HepG2 (cell line): ENCODE results near the gene TBC1D22A. TPM values are rescaled to one million over a fixed set of nuclear protein-coding genes. Genes with fewer than 3 reads are reported as not detected.
A peak's percentile ranks its signal among the peaks of the same experiment; 100 is the strongest.

Experiments used
- FLYWCH1 ChIP-seq: sonication (generic); formaldehyde crosslinking; IDR thresholded peaks from 2 replicates; pipeline ENCODE4 v1.8.1; 2023; ENCODE audit warnings: mild to moderate bottlenecking, missing genetic modification reagents
- MYC ChIP-seq: sonication (generic); formaldehyde crosslinking; IDR thresholded peaks from 2 replicates; pipeline ENCODE4 v1.9.0; 2021; ENCODE audit warnings: missing genetic modification reagents, borderline replicate concordance
- NR1H2 ChIP-seq: sonication (generic); formaldehyde crosslinking; IDR thresholded peaks from 2 replicates; pipeline ENCODE4 v1.8.1; 2022; ENCODE audit warnings: low read depth, missing genetic modification reagents, borderline replicate concordance
- NR2F1 ChIP-seq, 2 experiments: fragments of 450-650 bp in 1 of 2; formaldehyde crosslinking in 1 of 2; IDR thresholded peaks; 2 replicates each; pipeline versions ENCODE4 v1.5.0 to v1.6.1; 2016 to 2020; ENCODE audit warnings: mild to moderate bottlenecking in 1 of 2, missing compliant biosample characterization in 1 of 2, missing genetic modification reagents in 1 of 2, moderate library complexity in 1 of 2
- SP140L ChIP-seq: sonication (generic); formaldehyde crosslinking; IDR thresholded peaks from 2 replicates; pipeline ENCODE4 v1.4.0; 2020; ENCODE audit warnings: missing genetic modification reagents, borderline replicate concordance
- ZEB1 ChIP-seq: IDR thresholded peaks from 2 replicates; pipeline ENCODE4 v1.6.1; 2012; ENCODE audit warnings: mild to moderate bottlenecking, low read depth, inconsistent platforms; ENCODE audit not compliant: insufficient replicate concordance
- ZNF431 ChIP-seq: sonication (generic); formaldehyde crosslinking; IDR thresholded peaks from 2 replicates; pipeline ENCODE4 v1.9.0; 2022; ENCODE audit warnings: missing genetic modification reagents, low read depth, mild to moderate bottlenecking, borderline replicate concordance
- ZNF589 ChIP-seq: sonication (generic); formaldehyde crosslinking; conservative IDR thresholded peaks from 2 replicates; pipeline ENCODE4 v1.8.0; 2022; ENCODE audit warnings: mild to moderate bottlenecking, moderate library complexity, missing genetic modification reagents
- polyA plus RNA-seq, 8 experiments: library from polyadenylated mRNA; depleted of rRNA in 3 of 8; stranded (reverse) in 7 of 8; unstranded in 1 of 8; fragments of >200 nt; fragmentation: Illumina TruSeq in 4 of 8; extraction: Trizol in 4 of 8; gene quantifications; 2 replicates each; pipeline versions ENCODE4 v1.2.1 to v1.2.3, GENCODE V29; 2011 to 2016; ENCODE audit warnings: low read depth in 4 of 8, missing spikeins in 1 of 8, mixed read lengths in 1 of 8; ENCODE audit not compliant: insufficient read depth in 1 of 8
- total RNA-seq, 5 experiments: library from RNA; depleted of rRNA; stranded (reverse); fragments of >200 nt; fragmentation: Illumina TruSeq; extraction: Trizol; gene quantifications; 2 replicates each; pipeline ENCODE4 v1.2.3, GENCODE V29; 2016; ENCODE audit warnings: low read depth in 1 of 5
- TF ChIP-seq, protein P1 (sequence below): sonication (generic); formaldehyde crosslinking; IDR thresholded peaks from 2 replicates; pipeline ENCODE4 v1.8.1; 2023; ENCODE audit warnings: mild to moderate bottlenecking, inconsistent platforms, moderate library complexity, missing genetic modification reagents, borderline replicate concordance
- TF ChIP-seq, protein P2 (sequence below): sonication (generic); formaldehyde crosslinking; IDR thresholded peaks from 2 replicates; pipeline ENCODE4 v1.4.0; 2020; ENCODE audit warnings: missing genetic modification reagents
- TF ChIP-seq, protein P3 (sequence below): conservative IDR thresholded peaks from 2 replicates; pipeline ENCODE4 v1.6.1; 2018; ENCODE audit warnings: missing genetic modification reagents
- TF ChIP-seq, protein P4 (sequence below): sonication (generic); formaldehyde crosslinking; IDR thresholded peaks from 2 replicates; pipeline ENCODE4 v1.9.0; 2021; ENCODE audit warnings: mild to moderate bottlenecking, missing genetic modification reagents
- TF ChIP-seq, protein P5 (sequence below): sonication (generic); formaldehyde crosslinking; IDR thresholded peaks from 2 replicates; pipeline ENCODE4 v1.4.0; 2020; ENCODE audit warnings: missing genetic modification reagents

Gene TBC1D22A
- total and polyA plus RNA-seq, 2 of the 13 experiments (the other 11 are each of a cell fraction or from before 2014, with no cell fraction given), result 17.3 to 18.0 TPM

DNA sequence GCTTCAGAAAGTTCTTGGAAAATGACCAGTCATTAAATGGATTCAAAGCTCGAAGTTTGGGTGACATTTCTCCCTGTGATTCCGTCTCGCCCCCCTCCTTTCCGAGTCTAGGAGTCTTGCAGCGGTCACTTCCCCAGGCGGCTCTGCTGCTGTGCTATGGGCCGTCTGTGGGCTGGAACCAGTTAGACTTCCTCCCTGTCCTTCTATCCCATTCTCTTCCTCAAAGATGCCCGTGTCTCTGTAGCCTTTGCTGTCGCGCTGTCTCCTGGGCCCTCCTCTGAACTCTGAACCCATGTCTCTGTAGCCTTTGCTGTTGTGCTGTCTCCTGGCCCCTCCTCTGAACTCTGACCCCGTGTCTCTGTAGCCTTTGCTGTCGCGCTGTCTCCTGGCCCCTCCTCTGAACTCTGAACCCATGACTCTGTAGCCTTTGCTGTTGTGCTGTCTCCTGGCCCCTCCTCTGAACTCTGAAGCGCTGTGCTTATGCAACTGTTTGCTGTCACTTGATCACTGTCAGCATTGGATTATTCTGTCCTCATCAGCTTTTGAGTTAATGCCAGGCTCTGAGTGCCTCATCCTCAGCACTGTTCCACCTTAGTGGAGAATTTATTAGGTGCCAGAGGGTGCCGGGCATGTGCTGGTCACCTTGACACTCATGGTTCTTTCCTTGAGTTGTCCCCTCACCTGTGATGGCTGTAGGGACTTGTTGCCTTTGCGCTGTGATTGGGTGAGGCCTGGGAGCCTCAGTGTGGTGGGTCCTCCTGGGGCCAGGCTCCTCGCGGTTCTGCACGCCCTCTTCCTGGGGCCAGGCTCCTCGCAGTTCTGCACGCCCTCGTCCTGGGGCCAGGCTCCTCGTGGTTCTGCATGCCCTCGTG lies 173.3 kb downstream of the TBC1D22A start (continued):
- TF ChIP-seq, protein P1, sequence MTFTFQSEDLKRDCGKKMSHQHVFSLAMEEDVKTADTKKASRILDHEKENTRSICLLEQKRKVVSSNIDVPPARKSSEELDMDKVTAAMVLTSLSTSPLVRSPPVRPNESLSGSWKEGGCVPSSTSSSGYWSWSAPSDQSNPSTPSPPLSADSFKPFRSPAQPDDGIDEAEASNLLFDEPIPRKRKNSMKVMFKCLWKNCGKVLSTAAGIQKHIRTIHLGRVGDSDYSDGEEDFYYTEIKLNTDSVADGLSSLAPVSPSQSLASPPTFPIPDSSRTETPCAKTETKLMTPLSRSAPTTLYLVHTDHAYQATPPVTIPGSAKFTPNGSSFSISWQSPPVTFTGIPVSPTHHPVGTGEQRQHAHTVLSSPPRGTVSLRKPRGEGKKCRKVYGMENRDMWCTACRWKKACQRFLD (CRISPR knock-in tag), result 0 out of 2 replicates have a peak, but pooled peaks have one; percentile 63
- TF ChIP-seq, protein P2, sequence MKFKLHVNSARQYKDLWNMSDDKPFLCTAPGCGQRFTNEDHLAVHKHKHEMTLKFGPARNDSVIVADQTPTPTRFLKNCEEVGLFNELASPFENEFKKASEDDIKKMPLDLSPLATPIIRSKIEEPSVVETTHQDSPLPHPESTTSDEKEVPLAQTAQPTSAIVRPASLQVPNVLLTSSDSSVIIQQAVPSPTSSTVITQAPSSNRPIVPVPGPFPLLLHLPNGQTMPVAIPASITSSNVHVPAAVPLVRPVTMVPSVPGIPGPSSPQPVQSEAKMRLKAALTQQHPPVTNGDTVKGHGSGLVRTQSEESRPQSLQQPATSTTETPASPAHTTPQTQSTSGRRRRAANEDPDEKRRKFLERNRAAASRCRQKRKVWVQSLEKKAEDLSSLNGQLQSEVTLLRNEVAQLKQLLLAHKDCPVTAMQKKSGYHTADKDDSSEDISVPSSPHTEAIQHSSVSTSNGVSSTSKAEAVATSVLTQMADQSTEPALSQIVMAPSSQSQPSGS (CRISPR knock-in tag), result peak; percentile 81; the same call in 1 of the 2 replicates
- TF ChIP-seq ZEB1 (peak; percentile 56), ZNF431 (CRISPR knock-in tag) (peak; percentile 41; the same call in 1 of the 2 replicates), NR2F1 (CRISPR knock-in tag; IDR thresholded peaks at IDR 0.05) (peak; percentile 59 to 86), MYC (CRISPR knock-in tag) (peak; percentile 87), FLYWCH1 (CRISPR knock-in tag) (no peak), SP140L (CRISPR knock-in tag) (no peak), ZNF589 (CRISPR knock-in tag) (no peak), NR1H2 (CRISPR knock-in tag) (no peak; the same call in 1 of the 2 replicates)
- TF ChIP-seq, protein P3, sequence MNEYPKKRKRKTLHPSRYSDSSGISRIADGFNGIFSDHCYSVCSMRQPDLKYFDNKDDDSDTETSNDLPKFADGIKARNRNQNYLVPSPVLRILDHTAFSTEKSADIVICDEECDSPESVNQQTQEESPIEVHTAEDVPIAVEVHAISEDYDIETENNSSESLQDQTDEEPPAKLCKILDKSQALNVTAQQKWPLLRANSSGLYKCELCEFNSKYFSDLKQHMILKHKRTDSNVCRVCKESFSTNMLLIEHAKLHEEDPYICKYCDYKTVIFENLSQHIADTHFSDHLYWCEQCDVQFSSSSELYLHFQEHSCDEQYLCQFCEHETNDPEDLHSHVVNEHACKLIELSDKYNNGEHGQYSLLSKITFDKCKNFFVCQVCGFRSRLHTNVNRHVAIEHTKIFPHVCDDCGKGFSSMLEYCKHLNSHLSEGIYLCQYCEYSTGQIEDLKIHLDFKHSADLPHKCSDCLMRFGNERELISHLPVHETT (CRISPR knock-in tag), result no peak; the same call in 1 of the 2 replicates
- TF ChIP-seq, protein P4, sequence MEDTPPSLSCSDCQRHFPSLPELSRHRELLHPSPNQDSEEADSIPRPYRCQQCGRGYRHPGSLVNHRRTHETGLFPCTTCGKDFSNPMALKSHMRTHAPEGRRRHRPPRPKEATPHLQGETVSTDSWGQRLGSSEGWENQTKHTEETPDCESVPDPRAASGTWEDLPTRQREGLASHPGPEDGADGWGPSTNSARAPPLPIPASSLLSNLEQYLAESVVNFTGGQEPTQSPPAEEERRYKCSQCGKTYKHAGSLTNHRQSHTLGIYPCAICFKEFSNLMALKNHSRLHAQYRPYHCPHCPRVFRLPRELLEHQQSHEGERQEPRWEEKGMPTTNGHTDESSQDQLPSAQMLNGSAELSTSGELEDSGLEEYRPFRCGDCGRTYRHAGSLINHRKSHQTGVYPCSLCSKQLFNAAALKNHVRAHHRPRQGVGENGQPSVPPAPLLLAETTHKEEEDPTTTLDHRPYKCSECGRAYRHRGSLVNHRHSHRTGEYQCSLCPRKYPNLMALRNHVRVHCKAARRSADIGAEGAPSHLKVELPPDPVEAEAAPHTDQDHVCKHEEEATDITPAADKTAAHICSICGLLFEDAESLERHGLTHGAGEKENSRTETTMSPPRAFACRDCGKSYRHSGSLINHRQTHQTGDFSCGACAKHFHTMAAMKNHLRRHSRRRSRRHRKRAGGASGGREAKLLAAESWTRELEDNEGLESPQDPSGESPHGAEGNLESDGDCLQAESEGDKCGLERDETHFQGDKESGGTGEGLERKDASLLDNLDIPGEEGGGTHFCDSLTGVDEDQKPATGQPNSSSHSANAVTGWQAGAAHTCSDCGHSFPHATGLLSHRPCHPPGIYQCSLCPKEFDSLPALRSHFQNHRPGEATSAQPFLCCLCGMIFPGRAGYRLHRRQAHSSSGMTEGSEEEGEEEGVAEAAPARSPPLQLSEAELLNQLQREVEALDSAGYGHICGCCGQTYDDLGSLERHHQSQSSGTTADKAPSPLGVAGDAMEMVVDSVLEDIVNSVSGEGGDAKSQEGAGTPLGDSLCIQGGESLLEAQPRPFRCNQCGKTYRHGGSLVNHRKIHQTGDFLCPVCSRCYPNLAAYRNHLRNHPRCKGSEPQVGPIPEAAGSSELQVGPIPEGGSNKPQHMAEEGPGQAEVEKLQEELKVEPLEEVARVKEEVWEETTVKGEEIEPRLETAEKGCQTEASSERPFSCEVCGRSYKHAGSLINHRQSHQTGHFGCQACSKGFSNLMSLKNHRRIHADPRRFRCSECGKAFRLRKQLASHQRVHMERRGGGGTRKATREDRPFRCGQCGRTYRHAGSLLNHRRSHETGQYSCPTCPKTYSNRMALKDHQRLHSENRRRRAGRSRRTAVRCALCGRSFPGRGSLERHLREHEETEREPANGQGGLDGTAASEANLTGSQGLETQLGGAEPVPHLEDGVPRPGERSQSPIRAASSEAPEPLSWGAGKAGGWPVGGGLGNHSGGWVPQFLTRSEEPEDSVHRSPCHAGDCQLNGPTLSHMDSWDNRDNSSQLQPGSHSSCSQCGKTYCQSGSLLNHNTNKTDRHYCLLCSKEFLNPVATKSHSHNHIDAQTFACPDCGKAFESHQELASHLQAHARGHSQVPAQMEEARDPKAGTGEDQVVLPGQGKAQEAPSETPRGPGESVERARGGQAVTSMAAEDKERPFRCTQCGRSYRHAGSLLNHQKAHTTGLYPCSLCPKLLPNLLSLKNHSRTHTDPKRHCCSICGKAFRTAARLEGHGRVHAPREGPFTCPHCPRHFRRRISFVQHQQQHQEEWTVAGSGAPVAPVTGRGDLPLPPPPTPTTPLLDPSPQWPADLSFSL (CRISPR knock-in tag), result 0 out of 2 replicates have a peak, but pooled peaks have one; percentile 14
- TF ChIP-seq, protein P5, sequence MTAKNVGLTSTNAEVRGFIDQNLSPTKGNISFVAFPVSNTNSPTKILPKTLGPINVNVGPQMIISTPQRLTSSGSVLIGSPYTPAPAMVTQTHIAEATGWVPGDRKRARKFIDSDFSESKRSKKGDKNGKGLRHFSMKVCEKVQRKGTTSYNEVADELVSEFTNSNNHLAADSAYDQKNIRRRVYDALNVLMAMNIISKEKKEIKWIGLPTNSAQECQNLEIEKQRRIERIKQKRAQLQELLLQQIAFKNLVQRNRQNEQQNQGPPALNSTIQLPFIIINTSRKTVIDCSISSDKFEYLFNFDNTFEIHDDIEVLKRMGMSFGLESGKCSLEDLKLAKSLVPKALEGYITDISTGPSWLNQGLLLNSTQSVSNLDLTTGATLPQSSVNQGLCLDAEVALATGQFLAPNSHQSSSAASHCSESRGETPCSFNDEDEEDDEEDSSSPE, result peak; percentile 48; the same call in 1 of the 2 replicates
